ENCODE data around the gene PYGO2. TPM values are rescaled to one million over a fixed set of nuclear protein-coding genes. Genes with fewer than 3 reads are reported as not detected.

PYGO2 gene
- total RNA-seq, 1 experiment from 2014 or later, result 37.4 TPM

- no peak for DNase-seq (ENCODE audit: low spot score)
- H3K4me1 Mint-ChIP-seq, result peaks cover 56% of the 10 kb centered on the region
- no peak for TF ChIP-seq ZMAT4 (CRISPR knock-in tag; IDR thresholded peaks at IDR 0.05)
- TF ChIP-seq ERG (CRISPR knock-in tag; IDR thresholded peaks at IDR 0.05), result no peak
- no peak for TF ChIP-seq TEAD1 (CRISPR knock-in tag; IDR thresholded peaks at IDR 0.05)
- TF ChIP-seq ZSCAN18 (CRISPR knock-in tag; IDR thresholded peaks at IDR 0.05), result no peak
- TF ChIP-seq ZNF671 (CRISPR knock-in tag; IDR thresholded peaks at IDR 0.05), result no peak
- TF ChIP-seq MAX (CRISPR knock-in tag; IDR thresholded peaks at IDR 0.05), result no peak
- no peak for TF ChIP-seq NR2C2 (CRISPR knock-in tag; IDR thresholded peaks at IDR 0.05)
- TF ChIP-seq AFF4 (CRISPR knock-in tag; IDR thresholded peaks at IDR 0.05; ENCODE audit: borderline replicate concordance), result no peak
- TF ChIP-seq ESRRA (CRISPR knock-in tag; IDR thresholded peaks at IDR 0.05; ENCODE audit: borderline replicate concordance), result no peak
- TF ChIP-seq HMGXB4 (CRISPR knock-in tag; IDR thresholded peaks at IDR 0.05), result no peak
- TF ChIP-seq ZNF532 (CRISPR knock-in tag; IDR thresholded peaks at IDR 0.05; ENCODE audit: borderline replicate concordance), result no peak
- no peak for TF ChIP-seq ZNF425 (CRISPR knock-in tag; conservative IDR thresholded peaks at IDR 0.05)
- TF ChIP-seq PRDM15 (CRISPR knock-in tag; IDR thresholded peaks at IDR 0.05), result no peak
- TF ChIP-seq ZNF219 (CRISPR knock-in tag; IDR thresholded peaks at IDR 0.05; ENCODE audit: borderline replicate concordance), result no peak
These were observed 48.2 kb upstream of the PYGO2 start for GRCh38 chr1:155009742-155010141.

More at GRCh38 chr1:155009742-155010141, 48.2 kb upstream of the PYGO2 start:
- Mint-ChIP-seq H3K27ac (no peak overlapping the region; the same call in 1 of the 2 replicates), H3K36me3 (peaks cover 4% of the 10 kb centered on the region; the same call in 1 of the 2 replicates), H3K4me3 (no peak overlapping the region; the same call in 1 of the 2 replicates), H3K27me3 (ENCODE audit: low read depth) (no peaks in the 10 kb centered on the region), H3K9me3 (no peaks in the 10 kb centered on the region)
- ChIA-PET CTCF (interaction anchor here (1.1 to 4.3 kb wide), 3 partner anchors 7 to 52 kb away, joined by 8 to 58 read pairs (median 23); partner anchors contain the start of gene ADAM15), POLR2A (interaction anchor here (1.3 kb wide), 1 partner anchor 39 kb away, joined by 3 read pairs; the partner anchor contains the start of gene SHC1)
- ATAC-seq, result no peak

All from WTC11 (cell line).